Fibroblast of peridontal ligament (primary cell): ENCODE data around the gene KRTAP12-1.
"Not testable (repeated sequence)": the region's sequence is repeated elsewhere in the genome, so short reads cannot be mapped to it uniquely, and the experiment has no call there.

ENCODE experiments used
- DNase-seq: peaks from one replicate; pipeline ENCODE4 v3.0.0-alpha.2; 2010; ENCODE audit errors: extremely low read depth

The KRTAP12-1 gene

GRCh38 chr21:44667612-44668011 lies 14.4 kb downstream of the KRTAP12-1 start:
- no peak for DNase-seq

DNA sequence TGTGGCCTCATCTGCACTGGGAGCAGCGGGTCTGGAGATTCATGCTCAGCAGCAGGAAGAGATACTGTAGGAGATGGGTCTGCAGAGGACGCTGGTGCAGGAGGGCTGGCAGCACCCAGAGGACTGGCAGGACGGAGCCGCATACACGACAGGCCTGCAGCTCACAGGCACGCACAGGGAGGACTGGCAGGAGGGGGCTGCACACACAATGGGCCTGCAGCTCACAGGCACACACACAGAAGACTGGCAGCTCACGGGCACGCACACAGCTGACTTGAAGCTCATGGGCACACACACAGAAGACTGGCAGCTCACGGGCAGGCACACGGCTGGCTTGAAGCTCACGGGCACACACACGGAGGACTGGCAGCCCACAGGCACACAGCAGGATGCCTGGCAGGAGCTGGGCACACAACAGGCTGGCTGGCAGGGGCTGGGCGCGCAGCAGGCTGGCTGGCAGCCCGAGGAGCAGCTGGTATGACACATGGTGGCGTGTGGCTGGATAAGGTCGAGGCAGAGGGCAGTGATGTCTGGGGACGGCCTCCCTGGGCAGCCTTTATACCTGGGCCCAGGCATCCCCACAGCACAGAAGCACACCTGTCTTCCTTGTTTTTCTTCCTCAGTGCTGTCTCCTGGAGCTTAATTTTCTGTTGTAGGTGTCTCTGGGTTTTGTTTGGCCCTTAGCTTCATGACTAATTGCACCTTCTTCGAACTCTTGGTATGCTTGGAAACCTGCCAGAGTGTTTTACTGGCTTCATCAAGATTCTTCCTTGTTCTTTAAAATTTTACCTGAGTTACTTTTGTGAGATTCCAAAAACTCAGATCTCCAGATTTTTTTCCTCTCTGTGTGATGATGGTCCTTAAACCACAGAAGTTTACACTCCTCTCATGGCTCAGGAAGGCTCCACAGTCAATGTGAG lies 15.3 kb downstream of the KRTAP12-1 start, which contains the start of gene KRTAP12-2:
Gene KRTAP12-2, minus strand, starts transcription at position 527 of the 920 bp plus-strand sequence. Its CDS starts 41 bp downstream, at position 486.
- no peak for DNase-seq

- no peak for DNase-seq
Observed at GRCh38 chr21:44664691-44665090, 17.3 kb downstream of the KRTAP12-1 start.

- not testable (repeated sequence) for DNase-seq
Observed at GRCh38 chr21:44661567-44661966, 20.4 kb downstream of the KRTAP12-1 start.

DNA sequence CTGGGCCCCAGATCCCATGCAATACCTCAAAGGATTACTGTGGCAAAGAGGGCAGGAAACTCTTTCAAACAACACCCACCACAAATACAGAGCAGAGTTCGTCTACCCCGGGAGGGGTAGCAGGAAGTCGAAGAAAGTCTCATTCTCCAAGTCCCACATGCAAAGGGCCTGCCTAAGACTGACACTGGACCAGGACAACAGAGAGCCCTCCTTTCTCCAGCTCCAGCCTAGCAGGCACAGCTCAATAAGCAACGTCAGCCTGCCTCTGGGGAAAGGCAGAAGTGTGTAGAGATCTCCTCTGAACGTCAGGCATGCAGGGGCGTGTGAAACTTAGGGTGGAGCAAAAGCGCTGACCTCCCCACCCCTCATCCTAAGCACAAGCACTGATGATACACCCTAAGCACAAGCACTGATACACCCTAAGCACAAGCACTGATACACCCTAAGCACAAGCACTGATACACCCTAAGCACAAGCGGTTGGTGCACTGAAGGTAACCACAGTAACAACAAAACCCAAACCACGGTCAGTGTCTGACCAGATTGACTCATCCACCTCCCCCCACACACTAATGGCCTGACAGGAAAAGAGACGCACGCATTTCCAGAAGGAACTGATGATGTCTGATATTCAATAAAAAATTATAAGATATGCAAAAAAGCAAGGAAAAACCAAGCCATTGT lies 22.9 kb downstream of the KRTAP12-1 start:
- DNase-seq, result no peak

DNA sequence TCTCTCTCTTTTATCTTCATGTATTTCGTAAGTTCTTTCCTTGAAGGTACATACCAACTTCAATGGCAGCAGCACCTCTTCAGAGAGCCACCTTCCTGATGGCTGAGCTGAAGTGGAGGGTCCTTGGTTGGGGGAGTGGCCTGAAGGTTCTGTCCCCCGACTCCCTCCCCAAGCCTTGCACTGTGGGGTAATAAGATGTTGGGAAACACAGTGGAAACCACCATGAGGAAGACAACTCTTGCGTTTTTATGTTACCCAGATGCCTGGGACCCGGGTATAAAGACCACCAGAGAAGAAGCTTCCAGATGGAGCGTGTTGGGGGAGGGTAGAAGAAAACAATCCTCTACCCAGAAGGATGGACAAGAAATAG lies 23.4 kb downstream of the KRTAP12-1 start:
- DNase-seq, result no peak

GRCh38 chr21:44657635-44658540 lies 24.1 kb downstream of the KRTAP12-1 start, which contains the start of gene KRTAP12-3:
KRTAP12-3 (plus strand) TSS chr21:44657932; CDS start chr21:44657980, 48 bp downstream.
- no peak for DNase-seq

DNA sequence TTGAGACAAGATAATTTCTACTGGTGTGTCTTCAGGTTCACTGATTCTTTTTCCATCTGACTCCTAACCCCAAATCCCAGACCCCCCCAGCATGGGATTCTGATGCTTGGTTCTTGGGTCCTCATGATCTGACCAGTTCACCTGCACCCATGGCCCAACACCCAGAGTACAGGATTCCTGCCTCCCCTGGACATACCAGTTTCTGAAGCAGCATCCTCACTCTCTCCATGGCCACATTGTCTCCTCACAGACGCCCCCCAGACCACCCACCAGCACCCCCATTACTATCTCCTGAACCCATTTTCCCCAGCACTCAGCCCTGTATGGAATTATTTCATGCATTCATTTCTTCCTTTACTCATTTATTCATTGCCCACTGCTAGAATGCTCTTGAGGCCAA lies 25.1 kb downstream of the KRTAP12-1 start:
- no peak for DNase-seq

DNA sequence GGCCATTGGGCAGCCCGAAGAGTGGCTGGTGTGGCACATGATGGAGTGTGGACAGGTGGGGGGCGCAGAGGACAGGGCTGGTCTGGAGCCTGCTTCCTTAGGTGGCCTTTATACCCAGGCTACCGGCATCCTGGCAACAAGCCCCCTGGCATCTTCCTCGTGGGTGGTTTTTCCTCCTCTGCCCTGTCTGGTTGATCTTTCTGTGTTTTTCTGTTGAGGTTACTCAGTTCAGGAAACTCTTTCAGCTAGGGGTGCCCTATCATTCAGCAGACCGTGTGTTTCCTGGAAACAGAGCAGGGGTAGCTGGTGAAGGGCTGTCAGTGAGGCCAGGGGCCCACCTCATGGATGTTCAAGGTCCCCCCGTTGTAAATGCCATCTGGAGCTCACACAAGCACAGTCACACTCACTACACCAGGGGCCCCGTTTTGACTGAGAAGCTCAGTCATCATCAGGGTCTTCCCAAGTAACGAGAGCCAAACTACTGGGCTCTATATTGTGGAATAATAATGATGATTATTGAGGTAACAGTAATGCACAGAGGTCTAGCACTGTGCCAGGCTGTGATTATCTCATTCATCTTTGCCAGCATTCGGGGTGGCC lies 27.3 kb downstream of the KRTAP12-1 start, which contains the start of gene KRTAP12-4:
Gene KRTAP12-4, minus strand, starts transcription at position 84 of the 600 bp plus-strand sequence. Its CDS starts 45 bp downstream, at position 39.
- DNase-seq, result no peak

DNA sequence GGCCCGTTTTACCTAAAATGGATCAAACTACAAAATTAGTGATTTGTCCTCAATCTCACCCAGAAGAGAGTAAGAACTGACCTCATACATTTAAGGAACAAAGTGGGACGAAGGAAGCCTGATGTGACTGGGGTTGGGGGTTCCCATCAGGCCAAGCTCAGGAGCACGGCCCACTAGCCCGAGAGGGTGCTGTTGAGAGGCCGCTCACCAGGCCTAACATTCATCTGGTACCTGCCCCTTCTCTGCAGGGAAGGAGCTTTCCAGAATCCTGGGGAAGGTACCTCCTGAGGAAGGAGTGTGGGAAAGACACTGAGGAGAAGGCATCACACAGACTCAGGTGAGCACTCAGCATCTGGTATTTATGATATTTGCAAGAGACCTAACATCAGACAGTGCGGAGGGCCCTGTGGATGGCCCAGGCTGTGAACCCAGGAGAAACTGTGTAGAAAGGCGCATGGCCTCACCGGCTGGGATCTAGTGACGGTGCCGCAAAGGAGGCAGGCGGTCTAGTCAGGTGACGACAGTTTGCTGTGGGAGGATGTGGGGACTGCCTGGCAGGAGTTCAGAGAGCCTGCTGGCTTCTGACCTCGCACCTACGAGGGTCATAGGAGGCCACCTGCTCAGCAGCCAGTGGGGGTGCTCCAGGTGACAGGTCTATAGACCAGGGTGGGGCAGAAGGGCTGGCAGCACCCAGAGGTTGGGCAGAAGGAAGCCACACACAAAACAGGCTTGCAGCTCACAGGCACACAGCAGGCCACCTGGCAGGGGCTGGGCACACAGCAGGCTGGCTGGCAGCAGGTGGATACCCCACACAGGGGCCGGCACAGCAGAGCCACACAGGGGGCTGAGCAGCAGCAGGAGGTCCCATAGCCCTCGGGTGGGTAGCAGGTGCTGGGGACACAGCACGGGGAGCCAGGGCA lies 28.0 kb downstream of the KRTAP12-1 start:
- DNase-seq, result no peak

DNA sequence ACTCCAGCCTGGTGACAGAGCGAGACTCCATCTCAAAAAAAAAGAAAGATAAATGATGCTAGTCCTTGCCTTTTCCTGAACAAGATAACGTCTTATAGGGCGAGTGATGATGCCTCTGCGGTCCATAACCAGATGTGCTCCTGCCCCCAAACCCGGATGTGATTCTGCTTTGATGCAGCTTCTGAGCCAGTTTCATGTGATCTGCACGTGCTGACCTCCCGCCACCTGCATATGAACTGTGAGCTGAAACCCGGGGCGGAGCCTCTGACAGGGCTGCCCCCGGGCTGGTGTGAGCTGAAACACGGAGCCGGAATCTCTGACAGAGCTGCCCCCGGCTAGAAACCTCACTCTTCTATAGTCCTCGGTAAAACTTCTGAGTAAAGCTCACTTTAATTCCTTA lies 28.8 kb downstream of the KRTAP12-1 start:
- no peak for DNase-seq

DNA sequence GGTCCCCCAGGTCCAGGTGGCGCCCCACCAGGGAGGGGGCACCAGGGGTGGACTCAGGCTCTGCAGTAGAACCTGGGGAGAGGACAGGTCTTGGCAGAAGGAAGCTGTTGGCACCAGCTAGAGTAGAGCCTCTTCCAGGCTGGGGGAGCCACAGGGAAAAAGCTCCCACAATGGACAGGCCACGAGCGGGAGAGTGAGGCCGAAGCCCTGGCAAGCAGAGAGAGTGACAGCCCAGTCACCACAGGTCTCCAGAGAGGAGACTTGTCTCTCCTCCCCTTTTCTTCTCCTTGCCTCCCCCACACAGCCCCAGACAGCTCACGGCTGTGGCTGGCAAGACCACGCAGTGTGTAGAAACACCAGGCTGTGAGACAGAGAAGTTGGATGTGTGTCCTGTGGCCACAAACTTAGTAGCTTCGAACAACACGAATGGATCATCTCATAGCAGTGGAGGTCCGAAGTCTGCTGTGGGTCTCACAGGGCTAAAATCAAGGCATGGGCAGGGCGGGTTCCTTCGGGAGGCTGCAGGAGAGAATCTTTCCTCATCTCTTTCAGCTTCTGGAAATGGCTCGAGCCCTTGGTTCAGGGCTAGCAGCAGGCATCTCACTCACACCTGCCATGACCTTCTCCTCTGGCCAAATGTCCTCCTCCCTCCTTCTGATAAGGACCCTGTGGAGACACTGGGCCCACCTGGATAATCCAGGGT lies 30.8 kb downstream of the KRTAP12-1 start:
- DNase-seq, result no peak

DNA sequence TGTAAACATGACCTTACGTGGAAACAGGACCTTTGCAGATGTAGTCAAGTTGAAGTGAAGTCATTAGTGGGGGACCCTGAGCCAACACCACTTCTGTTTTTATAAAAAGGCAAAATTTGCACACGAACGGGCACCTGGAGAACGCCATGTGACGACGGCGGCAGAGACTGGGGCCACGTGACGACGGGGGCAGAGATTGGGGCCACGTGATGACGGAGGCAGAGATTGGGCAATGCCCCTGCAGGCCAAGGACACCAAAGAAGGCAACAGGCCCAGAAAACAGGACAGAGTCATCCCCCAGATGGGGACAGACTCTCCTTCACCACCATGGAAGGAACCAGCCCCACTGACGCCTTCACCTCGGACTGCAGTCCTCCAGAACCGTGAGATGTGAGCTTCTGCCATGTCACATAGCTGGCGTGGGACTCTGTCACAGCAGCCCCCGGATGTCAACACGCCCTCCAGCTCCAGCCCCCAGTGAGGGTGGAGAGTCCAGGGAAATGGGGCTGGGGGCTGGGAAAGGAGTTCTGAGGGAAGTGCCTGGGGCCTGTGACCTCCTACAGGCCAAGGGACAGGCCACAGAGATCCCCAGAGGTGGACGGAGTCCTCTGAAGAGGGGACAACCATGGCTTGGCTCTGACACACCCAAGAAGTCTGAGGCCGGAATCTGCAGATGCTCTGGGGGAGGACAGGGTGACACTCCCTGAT lies 31.5 kb downstream of the KRTAP12-1 start:
- DNase-seq, result no peak

DNA sequence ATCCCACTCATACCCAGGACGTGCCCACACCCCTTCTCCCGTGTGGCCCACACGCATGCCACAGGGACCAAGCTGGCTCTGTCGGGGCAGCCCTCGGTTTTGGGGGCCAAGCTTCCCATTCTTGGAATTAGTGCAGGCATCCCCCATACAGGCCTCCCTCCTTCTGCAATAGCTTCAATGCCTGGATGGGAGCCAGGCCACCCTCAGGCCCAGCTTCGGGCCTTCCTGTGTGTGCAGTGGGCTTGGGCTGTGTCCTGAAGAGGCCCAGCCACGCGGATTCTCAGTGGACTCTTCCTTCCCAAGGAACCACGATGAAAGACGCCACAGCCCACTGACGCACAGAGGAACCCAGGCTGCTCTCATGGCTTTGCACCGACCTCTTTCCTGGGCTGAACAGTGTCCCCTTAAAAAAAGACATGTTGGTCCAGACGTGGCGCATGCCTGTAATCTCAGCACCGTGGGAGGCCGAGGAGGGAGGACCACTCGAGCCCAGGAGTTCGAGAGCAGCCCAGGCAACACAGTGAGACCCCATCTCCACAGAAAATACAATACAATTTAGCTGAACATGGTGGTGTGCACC lies 32.4 kb downstream of the KRTAP12-1 start:
- no peak for DNase-seq

- no peak for DNase-seq
Observed at GRCh38 chr21:44648557-44649311, 33.2 kb downstream of the KRTAP12-1 start.

- DNase-seq, result no peak
Observed at GRCh38 chr21:44647222-44647552, 34.8 kb downstream of the KRTAP12-1 start.

DNA sequence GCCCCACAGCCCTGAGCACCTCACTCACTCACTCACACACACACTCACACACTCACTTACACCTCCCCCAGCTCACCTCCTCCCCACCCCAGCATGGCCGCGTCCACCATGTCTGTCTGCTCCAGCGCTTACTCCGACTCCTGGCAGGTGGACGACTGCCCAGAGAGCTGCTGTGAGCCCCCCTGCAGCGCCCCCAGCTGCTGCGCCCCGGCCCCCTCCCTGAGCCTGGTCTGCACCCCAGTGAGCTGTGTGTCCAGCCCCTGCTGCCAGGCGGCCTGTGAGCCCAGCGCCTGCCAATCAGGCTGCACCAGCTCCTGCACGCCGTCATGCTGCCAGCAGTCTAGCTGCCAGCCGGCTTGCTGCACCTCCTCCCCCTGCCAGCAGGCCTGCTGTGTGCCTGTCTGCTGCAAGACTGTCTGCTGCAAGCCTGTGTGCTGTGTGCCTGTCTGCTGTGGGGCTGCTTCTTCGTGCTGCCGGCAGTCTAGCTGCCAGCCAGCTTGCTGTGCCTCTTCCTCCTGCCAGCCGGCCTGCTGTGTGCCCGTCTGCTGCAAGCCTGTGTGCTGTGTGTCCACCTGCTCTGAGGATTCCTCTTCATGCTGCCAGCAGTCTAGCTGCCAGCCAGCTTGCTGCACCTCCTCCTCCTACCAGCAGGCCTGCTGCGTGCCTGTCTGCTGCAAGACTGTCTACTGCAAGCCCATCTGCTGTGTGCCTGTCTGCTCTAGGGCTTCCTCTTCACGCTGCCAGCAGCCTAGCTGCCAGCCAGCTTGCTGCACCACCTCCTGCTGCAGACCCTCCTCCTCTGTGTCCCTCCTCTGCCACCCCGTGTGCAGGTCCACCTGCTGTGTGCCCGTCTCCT lies 35.4 kb downstream of the KRTAP12-1 start, which contains the start of gene KRTAP10-11:
Gene KRTAP10-11, plus strand, starts transcription at position 49 of the 856 bp plus-strand sequence. Its CDS starts 45 bp downstream, at position 94.
- DNase-seq, result not testable (repeated sequence)
